GM12801 (cell line): ENCODE measurements around the gene PRAMEF33.
"Not testable (repeated sequence)": the region's sequence is repeated elsewhere in the genome, so short reads cannot be mapped to it uniquely, and the experiment has no call there.

ENCODE experiments used
- TF ChIP-seq, protein P1 (sequence below): IDR thresholded peaks from one replicate; pipeline ENCODE4 v1.5.1; 2011; ENCODE audit warnings: control low read depth; ENCODE audit not compliant: insufficient read length; ENCODE audit errors: extremely low read depth

Gene PRAMEF33, protein sequence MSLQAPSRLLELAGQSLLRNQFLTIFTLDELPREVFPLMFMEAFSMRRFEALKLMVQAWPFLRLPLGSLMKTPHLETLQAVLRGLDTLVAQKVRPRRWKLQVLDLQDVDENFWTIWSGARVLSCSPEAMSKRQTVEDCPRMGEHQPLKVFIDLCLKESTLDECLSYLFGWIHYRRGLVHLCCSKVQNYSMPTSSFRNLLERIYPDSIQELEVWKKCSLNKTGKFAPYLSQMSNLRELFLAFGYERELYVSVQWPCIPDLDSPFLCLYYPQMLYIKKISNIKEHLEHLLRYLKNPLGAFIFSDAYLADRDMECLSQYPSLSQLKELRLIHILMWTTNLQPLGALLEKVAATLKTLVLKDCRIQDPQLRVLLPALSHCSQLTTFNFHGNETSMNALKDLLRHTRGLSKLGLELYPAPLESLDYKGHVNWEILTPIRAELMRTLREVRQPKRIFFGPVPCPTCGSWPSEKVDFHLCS

DNA sequence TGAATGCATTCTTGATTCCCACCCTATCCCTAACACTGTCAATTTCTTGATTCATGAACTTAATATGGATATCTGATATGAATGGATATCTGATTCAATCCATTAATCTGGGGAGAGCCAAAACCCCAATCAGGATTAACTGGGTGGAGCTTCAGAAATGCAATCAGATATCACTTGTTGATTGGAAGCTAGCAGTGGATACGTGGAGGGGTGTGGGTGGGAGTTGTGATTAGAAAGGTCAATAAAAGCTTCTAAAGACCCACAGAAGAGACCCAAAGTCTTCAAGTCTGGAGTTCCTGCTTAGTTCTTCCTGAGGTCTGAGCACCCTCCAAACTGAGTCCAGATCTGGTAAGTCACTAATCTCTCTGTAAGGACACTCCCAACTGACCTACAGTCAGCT, at the start of gene PRAMEF33:
TSS of gene PRAMEF33 (plus strand) at position 301 of the 400 bp plus-strand sequence. CDS start 2,416 bp downstream, outside the sequence.
- TF ChIP-seq, protein P1, sequence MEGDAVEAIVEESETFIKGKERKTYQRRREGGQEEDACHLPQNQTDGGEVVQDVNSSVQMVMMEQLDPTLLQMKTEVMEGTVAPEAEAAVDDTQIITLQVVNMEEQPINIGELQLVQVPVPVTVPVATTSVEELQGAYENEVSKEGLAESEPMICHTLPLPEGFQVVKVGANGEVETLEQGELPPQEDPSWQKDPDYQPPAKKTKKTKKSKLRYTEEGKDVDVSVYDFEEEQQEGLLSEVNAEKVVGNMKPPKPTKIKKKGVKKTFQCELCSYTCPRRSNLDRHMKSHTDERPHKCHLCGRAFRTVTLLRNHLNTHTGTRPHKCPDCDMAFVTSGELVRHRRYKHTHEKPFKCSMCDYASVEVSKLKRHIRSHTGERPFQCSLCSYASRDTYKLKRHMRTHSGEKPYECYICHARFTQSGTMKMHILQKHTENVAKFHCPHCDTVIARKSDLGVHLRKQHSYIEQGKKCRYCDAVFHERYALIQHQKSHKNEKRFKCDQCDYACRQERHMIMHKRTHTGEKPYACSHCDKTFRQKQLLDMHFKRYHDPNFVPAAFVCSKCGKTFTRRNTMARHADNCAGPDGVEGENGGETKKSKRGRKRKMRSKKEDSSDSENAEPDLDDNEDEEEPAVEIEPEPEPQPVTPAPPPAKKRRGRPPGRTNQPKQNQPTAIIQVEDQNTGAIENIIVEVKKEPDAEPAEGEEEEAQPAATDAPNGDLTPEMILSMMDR, result not testable (repeated sequence)

DNA sequence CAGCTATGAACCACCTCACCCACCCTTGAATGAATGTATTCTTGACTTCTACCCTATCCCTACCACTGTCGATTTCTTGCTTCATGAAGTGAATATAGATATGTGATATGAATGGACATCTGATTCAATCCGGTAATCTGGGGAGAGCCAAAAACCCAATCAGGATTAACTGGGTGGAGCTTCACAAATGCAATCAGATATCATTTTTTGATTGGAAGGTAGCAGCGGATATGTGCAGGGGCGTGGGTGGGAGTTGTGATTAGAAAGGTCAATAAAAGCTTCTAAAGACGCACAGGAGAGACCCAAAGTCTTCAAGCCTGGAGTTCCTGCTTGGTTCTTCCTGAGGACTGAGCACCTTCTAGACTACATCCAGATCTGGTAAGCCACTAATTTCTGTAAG, 49.4 kb upstream of the PRAMEF33 start, which contains the start of gene PRAMEF5:
TSS of gene PRAMEF5 (plus strand) at position 301 of the 400 bp plus-strand sequence. CDS start 5,071 bp downstream, outside the sequence.
- TF ChIP-seq, protein P1, result not testable (repeated sequence)

DNA sequence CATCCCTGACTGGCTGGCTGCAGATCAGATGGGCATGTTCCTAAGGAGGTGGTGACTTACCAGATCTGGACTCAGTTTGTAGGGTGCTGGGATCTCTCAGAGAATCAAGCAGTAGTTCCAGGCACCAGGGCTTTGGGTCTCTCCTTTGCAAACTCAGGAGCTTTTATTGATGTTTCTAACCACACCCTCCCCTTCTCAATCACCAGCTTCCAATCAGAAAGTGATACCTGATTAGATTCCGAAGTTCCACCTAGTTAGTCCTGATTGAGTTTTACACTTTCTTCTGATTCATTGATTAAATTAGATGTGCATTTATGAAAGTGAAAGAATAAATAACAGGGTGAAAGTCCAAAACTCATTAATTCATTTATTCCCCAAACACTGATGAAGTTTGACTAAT, 18.3 kb upstream of the PRAMEF33 start, which contains the start of gene PRAMEF8:
TSS of gene PRAMEF8 (minus strand) at position 101 of the 400 bp plus-strand sequence. CDS start 1,046 bp downstream, outside the sequence.
- TF ChIP-seq, protein P1, result not testable (repeated sequence)

DNA sequence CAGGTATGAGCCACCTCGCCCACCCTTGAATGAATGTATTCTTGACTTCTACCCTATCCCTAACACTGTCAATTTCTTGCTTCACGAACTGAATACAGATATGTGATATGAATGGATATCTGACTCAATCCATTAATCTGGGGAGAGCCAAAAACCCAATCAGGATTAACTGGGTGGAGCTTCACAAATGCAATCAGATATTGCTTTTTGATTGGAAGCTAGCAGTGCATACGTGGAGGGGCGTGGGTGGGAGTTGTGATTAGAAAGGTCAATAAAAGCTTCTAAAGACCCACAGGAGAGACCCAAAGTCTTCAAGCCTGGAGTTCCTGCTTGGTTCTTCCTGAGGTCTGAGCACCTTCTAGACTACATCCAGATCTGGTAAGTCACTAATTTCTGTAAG, 11.9 kb downstream of the PRAMEF33 start, which contains the start of gene PRAMEF15:
TSS of gene PRAMEF15 (plus strand) at position 301 of the 400 bp plus-strand sequence. CDS start 2,827 bp downstream, outside the sequence.
- TF ChIP-seq, protein P1, result not testable (repeated sequence)

DNA sequence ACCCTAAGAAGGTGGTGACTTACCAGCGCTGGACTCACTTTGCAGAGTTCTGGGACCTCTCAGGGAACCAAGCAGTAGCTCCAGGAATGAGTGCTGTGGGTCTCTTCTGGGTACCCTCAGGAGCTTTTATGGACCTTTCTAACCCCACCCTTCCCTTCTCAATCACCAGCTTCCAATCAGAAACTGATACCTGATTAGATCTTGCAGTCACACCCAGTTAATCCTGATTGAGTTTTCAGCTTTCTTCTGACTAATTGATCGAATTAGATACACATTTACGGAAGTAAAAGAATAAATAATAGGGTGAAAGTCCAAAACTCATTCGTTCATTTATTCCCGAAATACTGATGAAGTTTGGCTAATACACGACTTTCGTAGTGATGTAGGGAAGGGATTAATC, 43.7 kb downstream of the PRAMEF33 start, which contains the start of gene PRAMEF14:
TSS of gene PRAMEF14 (minus strand) at position 101 of the 400 bp plus-strand sequence. CDS start 1,820 bp downstream, outside the sequence.
- TF ChIP-seq, protein P1, result not testable (repeated sequence)
